Ishikawa (cell line): ENCODE results near the gene CHMP1A.

Source experiments
- CEBPB ChIP-seq: IDR thresholded peaks from 2 replicates; pipeline ENCODE4 v1.6.1; 2012
- CREB1 ChIP-seq: IDR thresholded peaks from 2 replicates; pipeline ENCODE4 v1.6.1; 2012; ENCODE audit warnings: low read depth
- EP300 ChIP-seq: IDR thresholded peaks from 2 replicates; pipeline ENCODE4 v1.6.1; 2012; ENCODE audit warnings: borderline replicate concordance
- MAX ChIP-seq: IDR thresholded peaks from 2 replicates; pipeline ENCODE4 v1.6.1; 2012
- NFIC ChIP-seq: IDR thresholded peaks from 2 replicates; pipeline ENCODE4 v1.6.1; 2012
- RAD21 ChIP-seq: IDR thresholded peaks from 2 replicates; pipeline ENCODE4 v1.6.1; 2012; ENCODE audit warnings: low read depth
- REST ChIP-seq: IDR thresholded peaks from 2 replicates; pipeline ENCODE4 v1.6.1; 2012; ENCODE audit warnings: low read depth, mild to moderate bottlenecking
- TAF1 ChIP-seq: IDR thresholded peaks from 2 replicates; pipeline ENCODE4 v1.6.1; 2012; ENCODE audit warnings: low read depth, mild to moderate bottlenecking
- TCF12 ChIP-seq: IDR thresholded peaks from 2 replicates; pipeline ENCODE4 v1.6.1; 2012; ENCODE audit warnings: low read depth
- TEAD4 ChIP-seq: IDR thresholded peaks from 2 replicates; pipeline ENCODE4 v1.6.1; 2012
- USF1 ChIP-seq: IDR thresholded peaks from 2 replicates; pipeline ENCODE4 v1.6.1; 2012
- YY1 ChIP-seq: IDR thresholded peaks from 2 replicates; pipeline ENCODE4 v1.6.1; 2012; ENCODE audit warnings: low read depth
- ZBTB7A ChIP-seq: IDR thresholded peaks from 2 replicates; pipeline ENCODE4 v1.6.1; 2012; ENCODE audit warnings: low read depth

- TF ChIP-seq TEAD4 (no peak), YY1 (no peak), CEBPB (no peak), MAX (no peak), REST (no peak), RAD21 (no peak), TAF1 (no peak), EP300 (no peak), CREB1 (no peak), USF1 (no peak), NFIC (no peak), ZBTB7A (no peak), TCF12 (no peak)
Observed at GRCh38 chr16:89695086-89695874, 37.8 kb upstream of the CHMP1A start.
